ENCODE results near the gene WDR4. TPM values are rescaled to one million over a fixed set of nuclear protein-coding genes. Genes with fewer than 3 reads are reported as not detected.

The WDR4 gene
- total and polyA plus RNA-seq, 9 of the 15 experiments (the other 6 are each of a cell fraction or from before 2014, with no cell fraction given) = 5.4 to 95.4 (median 32.1) TPM

DNA sequence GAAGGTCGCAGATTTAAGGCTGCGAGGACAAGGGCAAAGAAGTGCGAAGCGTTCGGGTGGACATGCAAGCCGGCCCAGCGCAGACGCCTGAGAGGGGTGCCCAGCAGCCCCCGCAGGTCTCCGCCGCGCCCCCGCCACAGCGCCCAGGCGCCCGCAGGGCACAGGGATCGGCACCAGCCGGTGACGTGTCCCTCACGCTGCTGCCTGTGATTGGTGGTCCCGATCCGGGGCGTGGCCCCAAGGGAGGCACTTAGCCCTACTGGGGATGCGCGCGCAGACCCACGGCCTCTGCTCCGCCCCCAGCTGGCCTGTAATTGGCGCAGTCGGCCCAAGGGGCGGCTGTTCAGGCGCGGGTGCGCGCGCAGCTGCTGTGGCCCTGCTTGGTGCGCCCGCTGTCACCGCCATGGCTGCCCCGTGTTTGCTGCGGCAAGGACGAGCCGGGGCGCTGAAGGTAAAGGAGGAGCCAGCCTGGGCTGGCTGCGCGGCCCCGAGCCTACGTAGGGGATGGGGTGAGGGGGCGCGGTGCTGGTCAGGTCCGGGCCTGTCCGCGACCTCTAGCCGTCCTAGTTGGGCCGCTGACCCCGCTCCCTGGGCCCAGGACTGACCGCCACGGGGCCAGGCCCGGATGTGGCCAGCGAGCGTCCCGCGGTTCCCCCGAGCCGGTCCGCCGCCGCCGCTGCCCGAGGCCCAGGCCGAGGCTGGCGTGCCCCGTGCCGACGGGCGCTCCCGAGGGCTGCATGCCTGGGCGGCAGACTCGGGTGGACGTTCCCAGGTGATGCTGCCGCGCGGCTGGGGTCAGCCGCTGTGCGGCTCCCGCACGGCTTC is 13.8 kb upstream of the WDR4 start, which contains the start of gene NDUFV3 (continued):
- TF ChIP-seq, protein P1, sequence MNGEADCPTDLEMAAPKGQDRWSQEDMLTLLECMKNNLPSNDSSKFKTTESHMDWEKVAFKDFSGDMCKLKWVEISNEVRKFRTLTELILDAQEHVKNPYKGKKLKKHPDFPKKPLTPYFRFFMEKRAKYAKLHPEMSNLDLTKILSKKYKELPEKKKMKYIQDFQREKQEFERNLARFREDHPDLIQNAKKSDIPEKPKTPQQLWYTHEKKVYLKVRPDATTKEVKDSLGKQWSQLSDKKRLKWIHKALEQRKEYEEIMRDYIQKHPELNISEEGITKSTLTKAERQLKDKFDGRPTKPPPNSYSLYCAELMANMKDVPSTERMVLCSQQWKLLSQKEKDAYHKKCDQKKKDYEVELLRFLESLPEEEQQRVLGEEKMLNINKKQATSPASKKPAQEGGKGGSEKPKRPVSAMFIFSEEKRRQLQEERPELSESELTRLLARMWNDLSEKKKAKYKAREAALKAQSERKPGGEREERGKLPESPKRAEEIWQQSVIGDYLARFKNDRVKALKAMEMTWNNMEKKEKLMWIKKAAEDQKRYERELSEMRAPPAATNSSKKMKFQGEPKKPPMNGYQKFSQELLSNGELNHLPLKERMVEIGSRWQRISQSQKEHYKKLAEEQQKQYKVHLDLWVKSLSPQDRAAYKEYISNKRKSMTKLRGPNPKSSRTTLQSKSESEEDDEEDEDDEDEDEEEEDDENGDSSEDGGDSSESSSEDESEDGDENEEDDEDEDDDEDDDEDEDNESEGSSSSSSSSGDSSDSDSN (IDR thresholded peaks at IDR 0.05; ENCODE audit: borderline replicate concordance in 1 of 2, low read depth in 2 of 2, low read length in 2 of 2) = peak; percentile 75 to 95; a peak in 3 of 4 replicates
- no peak; the same call in 1 of the 2 replicates for TF ChIP-seq AFF4 (CRISPR knock-in tag; IDR thresholded peaks at IDR 0.05)
- TF ChIP-seq, protein P2, sequence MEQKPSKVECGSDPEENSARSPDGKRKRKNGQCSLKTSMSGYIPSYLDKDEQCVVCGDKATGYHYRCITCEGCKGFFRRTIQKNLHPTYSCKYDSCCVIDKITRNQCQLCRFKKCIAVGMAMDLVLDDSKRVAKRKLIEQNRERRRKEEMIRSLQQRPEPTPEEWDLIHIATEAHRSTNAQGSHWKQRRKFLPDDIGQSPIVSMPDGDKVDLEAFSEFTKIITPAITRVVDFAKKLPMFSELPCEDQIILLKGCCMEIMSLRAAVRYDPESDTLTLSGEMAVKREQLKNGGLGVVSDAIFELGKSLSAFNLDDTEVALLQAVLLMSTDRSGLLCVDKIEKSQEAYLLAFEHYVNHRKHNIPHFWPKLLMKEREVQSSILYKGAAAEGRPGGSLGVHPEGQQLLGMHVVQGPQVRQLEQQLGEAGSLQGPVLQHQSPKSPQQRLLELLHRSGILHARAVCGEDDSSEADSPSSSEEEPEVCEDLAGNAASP (IDR thresholded peaks at IDR 0.05) = no peak
- no peak for TF ChIP-seq KLF16 (IDR thresholded peaks at IDR 0.05)
- no peak; the same call in 1 of the 2 replicates for TF ChIP-seq HDAC2 (IDR thresholded peaks at IDR 0.05)
- TF ChIP-seq, protein P3, sequence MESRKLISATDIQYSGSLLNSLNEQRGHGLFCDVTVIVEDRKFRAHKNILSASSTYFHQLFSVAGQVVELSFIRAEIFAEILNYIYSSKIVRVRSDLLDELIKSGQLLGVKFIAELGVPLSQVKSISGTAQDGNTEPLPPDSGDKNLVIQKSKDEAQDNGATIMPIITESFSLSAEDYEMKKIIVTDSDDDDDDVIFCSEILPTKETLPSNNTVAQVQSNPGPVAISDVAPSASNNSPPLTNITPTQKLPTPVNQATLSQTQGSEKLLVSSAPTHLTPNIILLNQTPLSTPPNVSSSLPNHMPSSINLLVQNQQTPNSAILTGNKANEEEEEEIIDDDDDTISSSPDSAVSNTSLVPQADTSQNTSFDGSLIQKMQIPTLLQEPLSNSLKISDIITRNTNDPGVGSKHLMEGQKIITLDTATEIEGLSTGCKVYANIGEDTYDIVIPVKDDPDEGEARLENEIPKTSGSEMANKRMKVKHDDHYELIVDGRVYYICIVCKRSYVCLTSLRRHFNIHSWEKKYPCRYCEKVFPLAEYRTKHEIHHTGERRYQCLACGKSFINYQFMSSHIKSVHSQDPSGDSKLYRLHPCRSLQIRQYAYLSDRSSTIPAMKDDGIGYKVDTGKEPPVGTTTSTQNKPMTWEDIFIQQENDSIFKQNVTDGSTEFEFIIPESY (CRISPR knock-in tag; IDR thresholded peaks at IDR 0.05) = peak; percentile 59
- TF ChIP-seq, protein P4, sequence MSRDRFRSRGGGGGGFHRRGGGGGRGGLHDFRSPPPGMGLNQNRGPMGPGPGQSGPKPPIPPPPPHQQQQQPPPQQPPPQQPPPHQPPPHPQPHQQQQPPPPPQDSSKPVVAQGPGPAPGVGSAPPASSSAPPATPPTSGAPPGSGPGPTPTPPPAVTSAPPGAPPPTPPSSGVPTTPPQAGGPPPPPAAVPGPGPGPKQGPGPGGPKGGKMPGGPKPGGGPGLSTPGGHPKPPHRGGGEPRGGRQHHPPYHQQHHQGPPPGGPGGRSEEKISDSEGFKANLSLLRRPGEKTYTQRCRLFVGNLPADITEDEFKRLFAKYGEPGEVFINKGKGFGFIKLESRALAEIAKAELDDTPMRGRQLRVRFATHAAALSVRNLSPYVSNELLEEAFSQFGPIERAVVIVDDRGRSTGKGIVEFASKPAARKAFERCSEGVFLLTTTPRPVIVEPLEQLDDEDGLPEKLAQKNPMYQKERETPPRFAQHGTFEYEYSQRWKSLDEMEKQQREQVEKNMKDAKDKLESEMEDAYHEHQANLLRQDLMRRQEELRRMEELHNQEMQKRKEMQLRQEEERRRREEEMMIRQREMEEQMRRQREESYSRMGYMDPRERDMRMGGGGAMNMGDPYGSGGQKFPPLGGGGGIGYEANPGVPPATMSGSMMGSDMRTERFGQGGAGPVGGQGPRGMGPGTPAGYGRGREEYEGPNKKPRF (IDR thresholded peaks at IDR 0.05; ENCODE audit: low read depth, low read length) = no peak
- TF ChIP-seq COPS2 (conservative IDR thresholded peaks at IDR 0.05) = no peak
- no peak for TF ChIP-seq ZNF224 (CRISPR knock-in tag; IDR thresholded peaks at IDR 0.05)
- TF ChIP-seq, protein P5, sequence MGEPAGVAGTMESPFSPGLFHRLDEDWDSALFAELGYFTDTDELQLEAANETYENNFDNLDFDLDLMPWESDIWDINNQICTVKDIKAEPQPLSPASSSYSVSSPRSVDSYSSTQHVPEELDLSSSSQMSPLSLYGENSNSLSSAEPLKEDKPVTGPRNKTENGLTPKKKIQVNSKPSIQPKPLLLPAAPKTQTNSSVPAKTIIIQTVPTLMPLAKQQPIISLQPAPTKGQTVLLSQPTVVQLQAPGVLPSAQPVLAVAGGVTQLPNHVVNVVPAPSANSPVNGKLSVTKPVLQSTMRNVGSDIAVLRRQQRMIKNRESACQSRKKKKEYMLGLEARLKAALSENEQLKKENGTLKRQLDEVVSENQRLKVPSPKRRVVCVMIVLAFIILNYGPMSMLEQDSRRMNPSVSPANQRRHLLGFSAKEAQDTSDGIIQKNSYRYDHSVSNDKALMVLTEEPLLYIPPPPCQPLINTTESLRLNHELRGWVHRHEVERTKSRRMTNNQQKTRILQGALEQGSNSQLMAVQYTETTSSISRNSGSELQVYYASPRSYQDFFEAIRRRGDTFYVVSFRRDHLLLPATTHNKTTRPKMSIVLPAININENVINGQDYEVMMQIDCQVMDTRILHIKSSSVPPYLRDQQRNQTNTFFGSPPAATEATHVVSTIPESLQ (CRISPR knock-in tag; IDR thresholded peaks at IDR 0.05) = peak; percentile 27; the same call in 1 of the 2 replicates
- TF ChIP-seq ETV1 (tag; conservative IDR thresholded peaks at IDR 0.05; ENCODE audit: low read depth) = no peak
